Sigmoid colon (tissue), 7 donors: ENCODE data around the gene TUBA4B. TPM values are rescaled to one million over a fixed set of nuclear protein-coding genes. Genes with fewer than 3 reads are reported as not detected.

ENCODE experiments used
- DNase-seq: peaks from one replicate; pipeline ENCODE4 v3.0.0-alpha.2; 2019
- H3K27ac ChIP-seq, 4 donors: fragments of 200-600 bp; sonication (generic); one replicate each; pipeline ENCODE4 v1.5.1; 2016 to 2019; ENCODE audit warnings: mild to moderate bottlenecking in 1 of 4
- H3K27me3 ChIP-seq, 3 donors: fragments of 200-600 bp; sonication (generic); one replicate each; pipeline ENCODE4 v1.5.1; 2019; ENCODE audit warnings: mild to moderate bottlenecking in 1 of 3
- H3K36me3 ChIP-seq, 4 donors: fragments of 200-600 bp; sonication (generic); one replicate each; pipeline ENCODE4 v1.5.1; 2016 to 2019
- H3K4me1 ChIP-seq, 4 donors: fragments of 200-600 bp; sonication (generic); one replicate each; pipeline ENCODE4 v1.5.1; 2017 to 2019
- H3K4me3 ChIP-seq, 4 donors: fragments of 200-600 bp; sonication (generic); one replicate each; pipeline ENCODE4 v1.5.1; 2017 to 2019; ENCODE audit warnings: mild to moderate bottlenecking in 2 of 4, moderate library complexity in 1 of 4
- H3K9me3 ChIP-seq, 4 donors: fragments of 200-600 bp in 3 of 4; sonication (generic) in 3 of 4; one replicate each; pipeline versions ENCODE4 v1.5.1 to v1.6.1; 2013 to 2019
- EP300 ChIP-seq, 4 donors: sonication (generic); formaldehyde crosslinking; IDR thresholded peaks; one replicate each; pipeline ENCODE4 v1.6.1; 2017; ENCODE audit warnings: antibody characterized with exemption in 4 of 4
- POLR2A ChIP-seq, 2 donors: fragments of 450-650 bp; IDR thresholded peaks; one replicate each; pipeline ENCODE4 v1.6.1; 2016; ENCODE audit warnings: antibody characterized with exemption in 2 of 2, mild to moderate bottlenecking in 2 of 2, moderate library complexity in 2 of 2
- POLR2AphosphoS5 ChIP-seq, 4 donors: sonication (generic); formaldehyde crosslinking; IDR thresholded peaks; one replicate each; pipeline ENCODE4 v1.6.1; 2017; ENCODE audit warnings: antibody characterized with exemption in 4 of 4
- WGBS, 2 donors: extraction: QIAGEN DNeasy Blood & Tissue Kit; methylation state at CpG; one replicate each; pipeline ENCODE4 v1.1.7; 2013; 5-methylcytosine and 5-hydroxymethylcytosine counted together
- intact Hi-C: fragments of 100-400 bp; cut with DNase I; formaldehyde crosslinking; loops from one replicate; pipeline ENCODE4 v1.15.1; 2023
- polyA plus RNA-seq, 3 donors: library from polyadenylated mRNA; stranded (reverse); fragments of 200-250 nt; gene quantifications; one replicate each; pipeline ENCODE4 v1.2.3, GENCODE V29; 2013
- total RNA-seq, 4 donors: library from RNA; depleted of rRNA; stranded (reverse); fragments of >200 nt; gene quantifications; one replicate each; pipeline ENCODE4 v1.1.0, GENCODE V29; 2016
- TF ChIP-seq, protein P1 (sequence below), 4 experiments: fragments of 450-650 bp in 3 of 4; fragments of 200-600 bp in 1 of 4; IDR thresholded peaks; one replicate each; pipeline ENCODE4 v1.5.1; 2016 to 2019; ENCODE audit warnings: antibody characterized with exemption in 4 of 4, mild to moderate bottlenecking in 3 of 4, moderate library complexity in 2 of 4
- donor health status: healthy with polysubstance abuse.
- donor health status: Bipolar disorder and iron deficiency.
- donor health status: healthy.

TUBA4B gene
- total and polyA plus RNA-seq, 7 donors = not detected

DNA sequence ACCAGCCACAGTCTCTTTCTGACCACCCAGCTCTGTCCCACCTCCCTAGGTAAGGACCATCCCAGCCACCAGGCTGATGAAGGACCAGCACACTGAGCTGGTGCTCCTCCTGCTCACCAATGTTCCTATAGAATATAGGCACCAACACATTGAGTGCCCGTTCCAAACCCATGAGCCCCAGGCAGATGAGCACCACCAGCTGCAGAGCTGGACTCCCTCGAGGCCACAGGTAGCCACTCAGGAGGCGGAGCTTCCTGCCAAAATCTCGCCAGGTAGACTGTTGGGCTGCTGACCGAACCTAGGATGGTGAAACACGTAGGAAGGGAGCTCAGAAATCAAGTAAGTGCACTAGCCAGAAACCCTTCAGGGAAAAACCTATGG, 36.5 kb upstream of the TUBA4B start:
- Histone ChIP-seq H3K9me3 (no peaks in the 10 kb centered on the region), H3K4me3 (no peak overlapping the region), H3K27ac (peak overlapping the region; percentile 84 to 98 (median 96)), H3K36me3 (peaks cover 22 to 51% (median 49%) of the 10 kb centered on the region in 4 donors), H3K27me3 (no peaks in the 10 kb centered on the region), H3K4me1 (peaks cover 0 to 37% (median 32%) of the 10 kb centered on the region in 4 donors)
- TF ChIP-seq, protein P1, sequence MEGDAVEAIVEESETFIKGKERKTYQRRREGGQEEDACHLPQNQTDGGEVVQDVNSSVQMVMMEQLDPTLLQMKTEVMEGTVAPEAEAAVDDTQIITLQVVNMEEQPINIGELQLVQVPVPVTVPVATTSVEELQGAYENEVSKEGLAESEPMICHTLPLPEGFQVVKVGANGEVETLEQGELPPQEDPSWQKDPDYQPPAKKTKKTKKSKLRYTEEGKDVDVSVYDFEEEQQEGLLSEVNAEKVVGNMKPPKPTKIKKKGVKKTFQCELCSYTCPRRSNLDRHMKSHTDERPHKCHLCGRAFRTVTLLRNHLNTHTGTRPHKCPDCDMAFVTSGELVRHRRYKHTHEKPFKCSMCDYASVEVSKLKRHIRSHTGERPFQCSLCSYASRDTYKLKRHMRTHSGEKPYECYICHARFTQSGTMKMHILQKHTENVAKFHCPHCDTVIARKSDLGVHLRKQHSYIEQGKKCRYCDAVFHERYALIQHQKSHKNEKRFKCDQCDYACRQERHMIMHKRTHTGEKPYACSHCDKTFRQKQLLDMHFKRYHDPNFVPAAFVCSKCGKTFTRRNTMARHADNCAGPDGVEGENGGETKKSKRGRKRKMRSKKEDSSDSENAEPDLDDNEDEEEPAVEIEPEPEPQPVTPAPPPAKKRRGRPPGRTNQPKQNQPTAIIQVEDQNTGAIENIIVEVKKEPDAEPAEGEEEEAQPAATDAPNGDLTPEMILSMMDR (IDR thresholded peaks at IDR 0.05) = no peak
- TF ChIP-seq EP300 (IDR thresholded peaks at IDR 0.05) = no peak
- no peak for TF ChIP-seq POLR2AphosphoS5 (IDR thresholded peaks at IDR 0.05)
- no peak for TF ChIP-seq POLR2A (IDR thresholded peaks at IDR 0.05)
- no peak for DNase-seq
- intact Hi-C loops = loop anchor here (5.0 kb wide), 2 partner anchors 36 to 61 kb away; partner anchors contain the start of genes DNAJB2, TUBA4A and TUBA4B
- 89 to 91% methylated on average over 6 of the region's 6 CpGs for WGBS, 2 donors

DNA sequence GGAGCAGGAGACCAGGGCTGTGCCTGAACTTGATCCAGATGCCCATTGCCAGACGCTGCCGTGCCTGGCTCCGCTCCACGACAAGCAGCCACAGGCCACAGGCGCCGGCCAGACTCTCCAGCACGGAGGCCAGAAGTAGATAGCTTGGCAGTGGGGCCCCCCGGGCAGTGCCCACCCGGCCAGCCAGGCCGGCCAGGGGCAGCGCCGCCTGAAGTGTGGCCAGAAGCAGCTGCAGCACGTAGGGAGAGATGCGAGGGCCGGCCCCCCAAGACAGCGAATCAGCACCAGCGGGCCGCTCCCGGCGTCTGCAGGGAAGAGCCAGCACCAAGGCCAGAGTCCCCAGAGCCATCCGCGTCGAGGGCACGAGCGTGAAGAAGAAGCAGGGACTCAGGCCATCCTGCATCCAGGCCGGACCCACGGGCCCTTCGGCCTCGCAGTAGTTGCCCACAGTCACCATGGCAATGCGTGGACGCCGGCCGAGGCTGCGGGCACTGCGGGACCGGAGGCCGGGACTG, 34.8 kb upstream of the TUBA4B start:
- H3K9me3 ChIP-seq = no peaks in the 10 kb centered on the region
- H3K27me3 ChIP-seq = no peaks in the 10 kb centered on the region
- H3K4me1 ChIP-seq = peaks cover 0 to 37% (median 32%) of the 10 kb centered on the region in 4 donors
- intact Hi-C loops = loop anchor here (2.0 to 5.0 kb wide), 4 partner anchors 34 to 59 kb away; partner anchors contain the start of genes CNPPD1, DNAJB2, NHEJ1 and TUBA4A
- WGBS, 2 donors = 0 to 2% methylated on average over 37 of the region's 37 CpGs
- H3K4me3 ChIP-seq = peak overlapping the region; percentile 41 to 62 (median 54)
- H3K36me3 ChIP-seq = peaks cover 32 to 56% (median 52%) of the 10 kb centered on the region in 4 donors
- peak in 1 of 2 donors; percentile 34 for TF ChIP-seq POLR2A (IDR thresholded peaks at IDR 0.05)
- TF ChIP-seq, protein P1 (IDR thresholded peaks at IDR 0.05) = no peak
- peak in 2 of 4 donors; percentile 22 to 56 for TF ChIP-seq POLR2AphosphoS5 (IDR thresholded peaks at IDR 0.05)
- TF ChIP-seq EP300 (IDR thresholded peaks at IDR 0.05) = peak in 1 of 4 donors; percentile 12
- peak; percentile 90 for DNase-seq
- peak overlapping the region; percentile 84 to 98 (median 96) for H3K27ac ChIP-seq

DNA sequence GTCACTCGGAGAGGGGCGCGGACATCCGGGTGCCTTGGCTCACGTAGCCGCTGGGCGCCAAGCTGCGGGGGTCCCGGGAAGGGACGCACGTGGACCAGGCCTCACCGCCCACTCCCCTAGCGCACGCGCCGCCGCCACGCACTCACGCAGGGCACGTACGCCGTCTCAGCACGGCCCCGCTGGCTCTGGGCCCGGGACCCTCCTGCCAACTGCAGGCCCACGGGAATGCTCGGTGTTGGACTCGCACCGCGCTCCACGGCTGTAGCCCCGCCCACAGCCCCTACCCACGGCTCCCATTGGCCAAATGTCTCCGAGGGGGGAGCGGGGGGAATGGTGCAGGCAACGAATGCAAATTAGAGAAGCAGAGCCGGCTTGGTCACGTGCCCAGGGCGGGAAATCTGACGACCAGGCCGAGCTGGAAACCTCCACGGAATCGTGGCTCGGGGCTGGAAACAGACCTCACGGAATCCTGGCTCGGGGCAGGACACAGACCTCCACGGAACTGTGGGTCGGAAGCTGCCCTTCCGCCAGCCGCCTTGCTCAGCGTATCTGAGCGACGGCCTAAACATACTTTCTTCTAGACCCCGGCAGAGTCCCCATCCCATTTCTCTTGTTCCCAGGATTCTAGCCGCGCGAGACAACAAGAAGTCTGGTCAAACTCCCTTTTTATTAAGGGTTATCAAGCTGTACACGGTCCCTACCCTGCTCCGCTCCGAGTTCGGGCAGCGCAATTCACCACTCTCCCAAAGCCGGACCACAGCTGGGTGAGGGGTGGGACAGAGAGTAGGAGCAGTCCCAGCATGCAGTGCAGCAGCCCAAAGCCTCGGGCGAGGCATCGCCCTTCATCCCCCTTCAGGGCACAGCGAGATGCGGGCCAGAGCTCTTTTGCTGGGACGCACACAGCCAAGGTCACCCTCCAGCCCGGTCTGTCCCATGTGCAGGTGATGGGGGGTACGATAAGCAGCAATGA, 34.0 kb upstream of the TUBA4B start, which contains the start of gene ABCB6:
TSS of gene ABCB6 (minus strand) at position 227 of the 970 bp plus-strand sequence. CDS start 285 bp downstream, outside the sequence.
- Histone ChIP-seq H3K27me3 (no peaks in the 10 kb centered on the region), H3K4me1 (peaks cover 0 to 37% (median 32%) of the 10 kb centered on the region in 4 donors), H3K36me3 (peaks cover 38 to 56% (median 55%) of the 10 kb centered on the region in 4 donors), H3K27ac (peak within 1 kb of the TSS; percentile 84 to 98 (median 96)), H3K4me3 (peak within 1 kb of the TSS; percentile 41 to 62 (median 54)), H3K9me3 (no peaks in the 10 kb centered on the region)
- WGBS, 2 donors = 15 to 24% methylated on average over 71 of the region's 71 CpGs
- intact Hi-C loops = loop anchor here (1.0 to 5.0 kb wide), 5 partner anchors 10 to 58 kb away; partner anchors contain the start of genes ANKZF1, ATG9A, CNPPD1 and DNAJB2
- peak; percentile 99 for DNase-seq
- TF ChIP-seq POLR2A (IDR thresholded peaks at IDR 0.05) (peak in 1 of 2 donors; percentile 47), POLR2AphosphoS5 (IDR thresholded peaks at IDR 0.05) (peak; percentile 60 to 90 (median 84)), EP300 (IDR thresholded peaks at IDR 0.05) (no peak)

DNA sequence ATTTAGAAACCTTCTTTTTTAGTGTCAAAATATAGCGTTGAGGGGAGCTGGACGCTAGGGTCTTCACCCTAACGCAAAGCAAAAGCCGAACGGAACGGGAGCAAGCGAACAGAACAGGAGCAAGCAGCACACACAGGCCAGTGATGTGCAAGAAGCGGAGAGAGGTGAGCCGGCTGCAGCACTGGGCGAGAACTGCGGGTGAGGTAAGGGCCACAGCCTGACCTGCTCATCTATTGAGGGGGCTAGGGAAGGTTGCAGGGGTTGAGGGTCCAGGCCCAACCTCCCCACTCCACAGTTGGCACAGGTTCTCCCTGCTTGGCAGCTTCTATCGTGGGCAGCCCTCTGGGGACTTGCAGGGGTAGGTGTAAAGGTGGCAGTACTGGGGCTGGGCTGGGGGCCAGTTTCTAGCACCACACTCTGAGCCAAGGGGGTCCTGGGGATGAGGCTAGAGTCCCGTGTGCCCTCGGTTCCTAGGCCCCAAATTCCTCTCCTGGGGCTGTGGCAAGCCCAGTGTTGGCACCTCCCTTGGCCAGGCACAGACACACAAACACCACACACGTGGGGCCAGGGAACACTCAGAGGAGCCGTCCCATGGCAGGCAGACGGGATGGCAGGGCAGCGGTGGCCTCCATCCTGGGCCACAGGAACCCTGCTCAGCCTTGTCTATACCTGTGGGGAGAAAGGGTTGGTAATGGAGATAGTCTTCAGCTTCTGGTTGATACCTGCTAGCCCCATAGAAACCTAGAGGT, 33.1 kb upstream of the TUBA4B start:
- no peaks in the 10 kb centered on the region for H3K27me3 ChIP-seq
- no peak for DNase-seq
- H3K36me3 ChIP-seq = peaks cover 47 to 58% (median 55%) of the 10 kb centered on the region in 4 donors
- no peak overlapping the region for H3K4me3 ChIP-seq
- no peaks in the 10 kb centered on the region for H3K9me3 ChIP-seq
- intact Hi-C loops = loop anchor here (1.0 to 10.0 kb wide), 6 partner anchors 9 to 165 kb away; partner anchors contain the start of genes ANKZF1, ATG9A, CNPPD1 and DNAJB2
- H3K27ac ChIP-seq = peak overlapping the region; percentile 84 to 98 (median 96)
- WGBS, 2 donors = 95% methylated on average over 18 of the region's 18 CpGs
- H3K4me1 ChIP-seq = peaks cover 0 to 37% (median 32%) of the 10 kb centered on the region in 4 donors
- TF ChIP-seq, protein P1 (IDR thresholded peaks at IDR 0.05) = no peak
- no peak for TF ChIP-seq EP300 (IDR thresholded peaks at IDR 0.05)
- TF ChIP-seq POLR2A (IDR thresholded peaks at IDR 0.05) = no peak
- TF ChIP-seq POLR2AphosphoS5 (IDR thresholded peaks at IDR 0.05) = no peak
